ENCODE results near the gene RAB6B.

DNA sequence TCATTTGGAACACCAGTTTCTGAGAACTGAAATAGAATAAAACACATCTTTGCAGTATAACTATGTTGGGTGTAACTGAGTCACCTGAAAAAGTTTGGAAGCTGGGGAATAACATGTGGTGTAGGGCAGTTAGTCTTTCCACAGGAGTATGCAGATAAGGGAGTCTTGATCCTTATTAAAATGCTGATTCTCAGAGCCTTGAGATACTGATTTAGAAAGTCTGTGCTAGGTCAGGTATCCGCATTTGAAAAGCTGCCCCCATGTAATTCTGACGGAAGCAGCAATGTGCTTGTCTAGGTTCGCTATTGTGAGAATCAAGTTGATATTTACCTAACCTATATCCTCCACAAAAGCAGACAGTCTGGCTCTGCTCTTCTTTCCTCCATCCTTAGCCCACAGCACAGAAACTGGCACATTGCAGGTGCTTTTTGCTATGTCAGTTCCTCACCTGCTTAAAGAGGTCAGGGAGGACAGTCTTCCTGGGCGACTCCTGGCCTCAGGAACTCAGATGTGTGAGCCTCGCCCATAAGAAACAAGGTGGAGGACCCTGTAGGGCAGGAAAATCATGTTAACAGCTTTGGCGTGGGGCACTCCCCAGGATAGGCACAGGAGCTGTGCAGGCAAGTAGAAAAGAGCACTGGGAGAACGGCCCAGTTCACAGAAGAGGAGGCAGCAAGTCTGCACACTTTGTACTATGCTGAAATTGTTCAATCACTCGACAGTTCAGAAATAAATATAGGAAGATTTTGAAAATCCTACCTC, 117.7 kb downstream of the RAB6B start:
- TF ChIP-seq ZNF274 (IDR thresholded peaks at IDR 0.05; ENCODE audit: low read depth, low read length), result no peak
- no peak for TF ChIP-seq YY1 (IDR thresholded peaks at IDR 0.05; ENCODE audit: insufficient read depth, insufficient read length)
